Measurements from ENCODE around the gene PLEKHA6.

PLEKHA6 gene

DNA sequence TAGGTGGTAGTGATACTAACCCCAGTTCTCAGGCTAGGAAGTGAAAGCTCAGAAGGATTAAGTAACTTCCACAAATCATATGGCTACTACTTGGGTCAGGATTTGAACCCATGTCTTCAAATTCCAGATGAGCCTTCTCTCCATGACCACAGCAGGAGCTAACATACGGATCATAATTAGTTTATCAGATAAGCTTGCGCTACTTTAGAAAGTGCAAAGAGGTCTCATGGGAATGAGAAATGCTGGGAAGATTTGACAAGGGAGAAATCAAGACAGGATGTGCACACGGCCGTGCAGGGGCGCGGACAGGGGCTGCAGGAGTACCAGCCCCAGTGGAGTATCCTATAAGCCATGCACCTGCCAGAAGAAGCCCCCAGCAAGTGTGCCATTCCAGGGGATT is 5.2 kb downstream of the PLEKHA6 start:
- Histone ChIP-seq H3K9me3 (ENCODE audit: control insufficient read depth, insufficient read depth, low read length) (no peaks in the 10 kb centered on the region), H3K36me3 (ENCODE audit: insufficient read depth, low read length) (no peaks in the 10 kb centered on the region), H3K4me1 (ENCODE audit: insufficient read depth, low read length) (peaks cover 23% of the 10 kb centered on the region), H3K9ac (ENCODE audit: low read depth, low read length) (no peak overlapping the region)

DNA sequence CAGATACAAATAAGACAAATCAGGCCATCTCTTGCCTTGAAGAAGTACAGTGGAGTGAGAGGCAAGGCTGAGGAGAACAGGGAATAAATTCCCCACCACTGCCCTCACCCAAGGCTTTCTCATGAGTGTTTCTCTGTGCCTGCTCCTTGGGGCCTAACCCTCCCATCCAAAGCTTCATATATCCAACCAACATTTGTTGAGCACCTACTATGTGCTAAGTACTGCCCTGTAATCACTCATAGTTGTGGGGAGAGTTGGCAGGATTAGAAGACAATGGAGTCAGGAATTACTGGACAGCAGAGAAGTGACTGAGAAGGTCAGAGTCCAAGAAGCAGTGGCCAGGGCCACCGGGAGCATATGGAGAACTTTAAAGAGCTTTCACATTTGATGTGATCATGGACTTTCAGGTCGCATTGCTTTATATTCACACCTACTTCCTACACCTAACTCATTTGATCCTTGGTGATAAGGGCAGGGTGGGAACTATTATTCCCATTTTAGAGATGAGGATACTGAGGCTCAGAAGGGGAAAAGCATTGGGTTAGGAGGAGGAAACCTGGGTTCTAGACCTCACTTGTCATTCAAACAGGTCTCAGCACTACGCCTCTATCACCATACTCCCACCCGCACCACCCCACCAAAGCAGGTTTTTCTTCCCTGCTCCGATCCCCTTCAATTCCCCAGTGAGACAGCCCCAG is 6.4 kb downstream of the PLEKHA6 start:
- peaks cover 17% of the 10 kb centered on the region for H3K4me1 ChIP-seq (ENCODE audit: insufficient read depth, low read length)
- H3K9ac ChIP-seq (ENCODE audit: low read depth, low read length), result no peak overlapping the region
- no peaks in the 10 kb centered on the region for H3K36me3 ChIP-seq (ENCODE audit: insufficient read depth, low read length)
- H3K9me3 ChIP-seq (ENCODE audit: control insufficient read depth, insufficient read depth, low read length), result no peaks in the 10 kb centered on the region

GRCh38 chr1:204350857-204351573 is 8.7 kb downstream of the PLEKHA6 start:
- peaks cover 8% of the 10 kb centered on the region for H3K4me1 ChIP-seq (ENCODE audit: insufficient read depth, low read length)
- H3K36me3 ChIP-seq (ENCODE audit: insufficient read depth, low read length), result no peaks in the 10 kb centered on the region
- no peaks in the 10 kb centered on the region for H3K9me3 ChIP-seq (ENCODE audit: control insufficient read depth, insufficient read depth, low read length)
- no peak overlapping the region; the same call in 1 of the 2 replicates for H3K9ac ChIP-seq (ENCODE audit: low read depth, low read length)

- H3K36me3 ChIP-seq (ENCODE audit: insufficient read depth, low read length), result no peaks in the 10 kb centered on the region
- H3K9ac ChIP-seq (ENCODE audit: low read depth, low read length), result no peak overlapping the region
- no peaks in the 10 kb centered on the region for H3K9me3 ChIP-seq (ENCODE audit: control insufficient read depth, insufficient read depth, low read length)
- H3K4me1 ChIP-seq (ENCODE audit: insufficient read depth, low read length), result peaks cover 8% of the 10 kb centered on the region
Measured at GRCh38 chr1:204350312-204350711, 9.4 kb downstream of the PLEKHA6 start.

DNA sequence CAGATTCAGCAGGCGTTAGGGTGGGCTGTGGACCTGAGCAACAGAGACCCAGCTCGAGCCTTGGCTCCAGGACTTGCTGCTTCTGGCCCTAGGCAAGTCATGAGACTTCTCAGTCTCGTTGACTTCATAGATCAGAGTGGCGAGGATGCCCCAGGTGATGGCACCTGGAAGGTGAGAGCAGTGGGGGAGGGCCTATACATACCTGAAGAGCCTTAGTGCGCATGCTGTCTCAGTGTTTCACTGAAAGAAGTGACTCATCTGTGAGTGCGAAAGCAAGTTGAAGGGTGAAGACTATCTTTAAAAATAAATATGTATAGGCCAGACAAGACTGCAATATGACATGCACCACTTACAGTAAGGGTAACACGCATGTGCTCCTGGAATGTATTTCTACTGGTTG is 10.1 kb downstream of the PLEKHA6 start:
- no peak overlapping the region for H3K9ac ChIP-seq (ENCODE audit: low read depth, low read length)
- H3K36me3 ChIP-seq (ENCODE audit: insufficient read depth, low read length), result no peaks in the 10 kb centered on the region
- H3K4me1 ChIP-seq (ENCODE audit: insufficient read depth, low read length), result peaks cover 8% of the 10 kb centered on the region
- H3K9me3 ChIP-seq (ENCODE audit: control insufficient read depth, insufficient read depth, low read length), result no peaks in the 10 kb centered on the region

DNA sequence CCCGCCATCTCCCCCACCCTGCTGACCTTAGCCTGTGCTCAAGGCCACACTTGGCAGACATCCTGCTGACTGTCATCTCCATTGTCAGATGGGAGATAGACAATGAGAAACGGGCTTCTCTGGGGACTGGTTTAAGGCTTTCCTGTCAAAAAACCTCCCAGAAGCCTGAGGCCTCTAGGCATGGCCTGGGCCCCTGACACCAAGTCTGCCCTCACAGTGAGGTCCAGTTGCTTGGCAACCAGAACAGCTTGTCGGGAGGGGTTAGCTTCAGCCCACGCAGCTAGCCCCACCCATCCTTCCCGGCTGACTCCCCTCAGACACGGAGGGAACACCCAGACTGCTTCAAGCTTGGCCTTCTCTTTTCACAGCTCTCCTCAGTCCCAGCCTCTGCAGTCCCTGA is 11.0 kb downstream of the PLEKHA6 start:
- Histone ChIP-seq H3K9me3 (ENCODE audit: control insufficient read depth, insufficient read depth, low read length) (no peaks in the 10 kb centered on the region), H3K9ac (ENCODE audit: low read depth, low read length) (no peak overlapping the region), H3K4me1 (ENCODE audit: insufficient read depth, low read length) (peaks cover 8% of the 10 kb centered on the region), H3K36me3 (ENCODE audit: insufficient read depth, low read length) (no peaks in the 10 kb centered on the region)

DNA sequence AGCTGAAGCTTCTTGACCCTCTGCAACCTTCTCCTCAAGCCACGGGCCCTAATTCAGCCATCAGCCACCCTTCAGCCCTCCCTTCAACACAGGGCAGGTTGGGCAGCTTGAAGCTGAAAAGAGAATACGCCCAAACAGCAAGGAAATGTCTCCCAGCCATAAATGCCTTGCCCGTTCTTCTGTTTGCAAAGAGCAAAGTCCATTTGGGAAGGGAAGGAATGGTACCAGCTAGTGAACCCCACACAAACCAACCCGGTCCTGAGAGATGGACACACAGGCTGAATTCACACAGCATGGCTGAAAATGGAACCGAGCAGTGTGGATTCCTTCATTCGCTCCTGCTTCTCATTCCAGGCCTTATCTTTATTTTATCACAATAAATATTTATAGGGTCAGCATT is 11.5 kb downstream of the PLEKHA6 start:
- peaks cover 8% of the 10 kb centered on the region for H3K4me1 ChIP-seq (ENCODE audit: insufficient read depth, low read length)
- H3K36me3 ChIP-seq (ENCODE audit: insufficient read depth, low read length), result no peaks in the 10 kb centered on the region
- H3K9ac ChIP-seq (ENCODE audit: low read depth, low read length), result no peak overlapping the region
- no peaks in the 10 kb centered on the region for H3K9me3 ChIP-seq (ENCODE audit: control insufficient read depth, insufficient read depth, low read length)

DNA sequence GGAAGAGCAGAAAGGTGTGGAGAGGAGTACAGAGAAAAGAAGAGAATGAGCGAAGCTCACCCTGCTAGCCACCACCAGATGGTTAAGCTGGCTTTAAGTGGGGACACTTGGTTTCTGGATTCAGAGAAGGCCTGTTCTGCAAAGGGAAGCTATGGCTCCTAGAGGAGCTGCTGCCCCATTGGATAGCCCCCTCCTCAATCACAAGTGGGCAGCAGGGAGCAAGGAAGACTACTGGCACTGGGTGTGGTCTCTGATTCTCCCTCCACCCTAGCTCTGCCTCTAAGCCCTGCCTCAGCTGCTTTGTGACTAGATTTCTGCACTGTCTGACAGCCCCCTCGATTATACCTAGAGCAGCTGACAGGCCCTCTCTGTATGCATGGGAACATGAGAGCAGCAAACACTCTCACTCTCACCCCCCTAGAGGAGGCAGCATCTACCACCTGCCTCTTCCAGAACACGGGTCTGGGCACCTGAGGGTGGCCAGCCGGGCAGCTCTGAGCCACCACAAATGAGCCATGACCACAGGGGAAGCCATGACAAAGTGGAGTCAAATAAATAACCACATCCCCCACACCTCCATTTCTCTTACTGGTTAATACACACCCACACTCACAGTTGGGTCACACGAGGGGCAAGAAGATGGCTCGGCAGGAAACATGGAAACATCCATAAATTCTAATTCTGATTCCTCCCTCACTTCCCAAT is 13.6 kb downstream of the PLEKHA6 start:
- no peaks in the 10 kb centered on the region for H3K36me3 ChIP-seq (ENCODE audit: insufficient read depth, low read length)
- no peak overlapping the region for H3K9ac ChIP-seq (ENCODE audit: low read depth, low read length)
- peaks cover 15% of the 10 kb centered on the region for H3K4me1 ChIP-seq (ENCODE audit: insufficient read depth, low read length)
- H3K9me3 ChIP-seq (ENCODE audit: control insufficient read depth, insufficient read depth, low read length), result no peaks in the 10 kb centered on the region

DNA sequence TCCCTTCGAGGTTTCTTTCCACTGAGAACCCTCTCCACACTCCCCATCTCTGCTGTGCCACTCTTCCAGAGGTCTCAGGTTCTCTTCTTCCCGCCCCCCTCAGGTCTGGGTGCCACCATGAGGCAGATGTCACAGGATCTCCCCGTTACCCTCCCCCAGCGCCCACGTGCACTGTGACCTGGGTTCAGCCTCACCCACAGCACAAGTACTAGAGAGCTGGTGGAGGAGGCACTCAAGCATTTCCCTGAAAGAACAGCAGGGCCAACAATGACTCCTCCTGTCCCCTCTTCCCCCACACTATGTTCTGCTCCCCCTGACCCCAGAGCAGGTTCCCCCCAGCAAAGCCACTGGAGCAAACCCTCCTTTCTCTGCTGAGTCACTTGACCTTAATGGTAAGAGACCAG is 14.3 kb downstream of the PLEKHA6 start:
- H3K9me3 ChIP-seq (ENCODE audit: control insufficient read depth, insufficient read depth, low read length), result no peaks in the 10 kb centered on the region
- no peaks in the 10 kb centered on the region for H3K36me3 ChIP-seq (ENCODE audit: insufficient read depth, low read length)
- no peak overlapping the region for H3K9ac ChIP-seq (ENCODE audit: low read depth, low read length)
- peaks cover 15% of the 10 kb centered on the region for H3K4me1 ChIP-seq (ENCODE audit: insufficient read depth, low read length)

DNA sequence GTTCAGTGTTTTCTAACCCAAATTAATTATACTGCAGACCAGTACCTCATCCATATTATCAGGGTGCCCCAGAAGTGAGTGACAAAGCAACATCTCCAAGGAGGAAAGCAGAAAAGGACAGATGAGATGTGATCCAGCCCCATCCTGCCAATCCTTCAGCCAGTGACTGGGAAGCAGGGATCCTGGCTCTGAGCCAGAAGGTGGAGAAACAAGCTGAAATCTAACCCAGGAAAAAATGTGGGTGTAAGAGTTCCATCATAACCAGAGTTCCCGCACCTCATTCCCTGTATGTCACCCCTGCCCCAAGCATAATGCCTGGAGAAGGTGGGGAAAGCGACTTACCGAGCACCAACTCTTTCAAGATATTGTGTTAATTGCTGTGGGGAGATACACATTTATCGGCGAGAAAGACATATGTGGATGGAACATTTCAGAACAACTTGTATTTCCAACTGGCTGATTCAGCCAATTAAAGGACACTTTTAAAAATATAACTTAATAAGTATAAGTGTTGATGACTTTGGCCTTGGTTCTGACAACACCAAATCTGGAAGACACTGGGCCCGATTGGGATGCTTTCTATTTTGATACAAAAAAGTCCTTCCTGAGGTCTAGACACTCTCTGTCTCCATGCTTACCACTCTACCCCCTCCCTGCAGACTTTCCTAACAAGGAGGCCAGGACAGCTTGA is 14.9 kb downstream of the PLEKHA6 start:
- Histone ChIP-seq H3K9ac (ENCODE audit: low read depth, low read length) (no peak overlapping the region), H3K9me3 (ENCODE audit: control insufficient read depth, insufficient read depth, low read length) (no peaks in the 10 kb centered on the region), H3K4me1 (ENCODE audit: insufficient read depth, low read length) (peaks cover 18% of the 10 kb centered on the region)

GRCh38 chr1:204343802-204344201 is 15.9 kb downstream of the PLEKHA6 start:
- Histone ChIP-seq H3K9ac (ENCODE audit: low read depth, low read length) (no peak overlapping the region), H3K36me3 (ENCODE audit: insufficient read depth, low read length) (no peaks in the 10 kb centered on the region), H3K4me1 (ENCODE audit: insufficient read depth, low read length) (peaks cover 18% of the 10 kb centered on the region), H3K9me3 (ENCODE audit: control insufficient read depth, insufficient read depth, low read length) (no peaks in the 10 kb centered on the region)

More for the DNA sequence above, 14.9 kb downstream of the PLEKHA6 start:
- no peaks in the 10 kb centered on the region for H3K36me3 ChIP-seq (ENCODE audit: insufficient read depth, low read length)

GRCh38 chr1:204343247-204343646 is 16.5 kb downstream of the PLEKHA6 start:
- Histone ChIP-seq H3K9ac (ENCODE audit: low read depth, low read length) (no peak overlapping the region), H3K36me3 (ENCODE audit: insufficient read depth, low read length) (no peaks in the 10 kb centered on the region), H3K4me1 (ENCODE audit: insufficient read depth, low read length) (peaks cover 21% of the 10 kb centered on the region), H3K9me3 (ENCODE audit: control insufficient read depth, insufficient read depth, low read length) (no peaks in the 10 kb centered on the region)

- Histone ChIP-seq H3K4me1 (ENCODE audit: insufficient read depth, low read length) (peaks cover 30% of the 10 kb centered on the region), H3K9me3 (ENCODE audit: control insufficient read depth, insufficient read depth, low read length) (no peaks in the 10 kb centered on the region), H3K36me3 (ENCODE audit: insufficient read depth, low read length) (no peaks in the 10 kb centered on the region), H3K9ac (ENCODE audit: low read depth, low read length) (no peak overlapping the region)
Measured at GRCh38 chr1:204342310-204342709, 17.4 kb downstream of the PLEKHA6 start.

DNA sequence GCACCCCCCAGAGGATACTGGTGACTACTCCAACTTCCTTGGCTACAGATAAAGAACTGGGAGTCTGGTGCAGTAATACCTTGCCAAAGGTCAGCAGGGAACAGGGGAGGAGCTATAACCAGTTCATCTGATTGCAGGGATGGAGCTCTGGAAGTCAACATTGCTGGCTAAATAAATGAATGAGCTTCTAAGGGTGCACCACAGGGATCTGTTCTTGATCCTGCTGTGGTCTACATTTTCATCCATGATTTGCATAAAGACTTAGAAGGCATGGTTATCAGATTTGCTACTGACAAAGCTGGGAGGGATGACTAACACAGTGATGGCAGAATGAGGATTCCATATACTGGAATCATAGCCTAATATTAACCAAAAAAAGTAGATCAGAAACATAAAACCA is 18.3 kb downstream of the PLEKHA6 start:
- H3K9me3 ChIP-seq (ENCODE audit: control insufficient read depth, insufficient read depth, low read length), result no peaks in the 10 kb centered on the region
- peaks cover 39% of the 10 kb centered on the region for H3K4me1 ChIP-seq (ENCODE audit: insufficient read depth, low read length)
- H3K36me3 ChIP-seq (ENCODE audit: insufficient read depth, low read length), result no peaks in the 10 kb centered on the region
- no peak overlapping the region for H3K9ac ChIP-seq (ENCODE audit: low read depth, low read length)

Measured in ES-I3 (cell line).